Transverse colon (tissue), 1 donor: ENCODE results near the gene IGDCC3.

Experiments
- EP300 ChIP-seq: sonication (generic); formaldehyde crosslinking; IDR thresholded peaks from one replicate; pipeline ENCODE4 v1.6.1; 2017; ENCODE audit warnings: antibody characterized with exemption, low read depth
- POLR2A ChIP-seq: fragments of 450-650 bp; IDR thresholded peaks from one replicate; pipeline ENCODE4 v1.6.1; 2016; ENCODE audit warnings: antibody characterized with exemption, mild to moderate bottlenecking, moderate library complexity

DNA sequence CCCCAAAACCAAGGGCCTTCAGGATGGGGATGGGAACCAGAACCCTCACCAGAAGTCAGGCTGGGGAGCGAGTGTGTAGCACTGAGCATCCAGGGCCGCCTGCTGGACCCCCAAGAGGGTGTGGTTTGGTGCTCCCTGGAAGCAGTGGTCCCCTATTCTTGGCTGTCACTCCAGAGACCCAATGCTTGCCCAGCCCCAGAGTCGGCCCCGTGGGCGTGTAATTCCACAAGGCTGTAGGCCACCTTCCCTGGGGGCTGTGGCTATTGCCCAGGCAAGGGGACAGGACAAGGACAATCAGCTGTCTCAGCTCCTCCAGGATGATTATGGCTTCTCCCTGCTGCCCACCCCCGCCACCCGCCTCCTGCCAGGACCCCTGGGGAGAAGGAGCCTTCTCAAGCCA lies 14.5 kb downstream of the IGDCC3 start:
- no peak for TF ChIP-seq POLR2A
- TF ChIP-seq EP300: no peak
